Sigmoid colon (tissue), 7 donors: ENCODE measurements around the gene INCA1. TPM values are rescaled to one million over a fixed set of nuclear protein-coding genes. Genes with fewer than 3 reads are reported as not detected.

Experiments used
- DNase-seq: peaks from one replicate; pipeline ENCODE4 v3.0.0-alpha.2; 2019
- H3K27ac ChIP-seq, 4 donors: fragments of 200-600 bp; sonication (generic); one replicate each; pipeline ENCODE4 v1.5.1; 2016 to 2019; ENCODE audit warnings: mild to moderate bottlenecking in 1 of 4
- H3K27me3 ChIP-seq, 3 donors: fragments of 200-600 bp; sonication (generic); one replicate each; pipeline ENCODE4 v1.5.1; 2019; ENCODE audit warnings: mild to moderate bottlenecking in 1 of 3
- H3K36me3 ChIP-seq, 4 donors: fragments of 200-600 bp; sonication (generic); one replicate each; pipeline ENCODE4 v1.5.1; 2016 to 2019
- H3K4me1 ChIP-seq, 4 donors: fragments of 200-600 bp; sonication (generic); one replicate each; pipeline ENCODE4 v1.5.1; 2017 to 2019
- H3K4me3 ChIP-seq, 4 donors: fragments of 200-600 bp; sonication (generic); one replicate each; pipeline ENCODE4 v1.5.1; 2017 to 2019; ENCODE audit warnings: mild to moderate bottlenecking in 2 of 4, moderate library complexity in 1 of 4
- H3K9me3 ChIP-seq, 4 donors: fragments of 200-600 bp in 3 of 4; sonication (generic) in 3 of 4; one replicate each; pipeline versions ENCODE4 v1.5.1 to v1.6.1; 2013 to 2019
- CTCF ChIP-seq, 4 experiments: fragments of 450-650 bp in 3 of 4; fragments of 200-600 bp in 1 of 4; IDR thresholded peaks; one replicate each; pipeline ENCODE4 v1.5.1; 2016 to 2019; ENCODE audit warnings: antibody characterized with exemption in 4 of 4, mild to moderate bottlenecking in 3 of 4, moderate library complexity in 2 of 4
- EP300 ChIP-seq, 4 donors: sonication (generic); formaldehyde crosslinking; IDR thresholded peaks; one replicate each; pipeline ENCODE4 v1.6.1; 2017; ENCODE audit warnings: antibody characterized with exemption in 4 of 4
- POLR2A ChIP-seq, 2 donors: fragments of 450-650 bp; IDR thresholded peaks; one replicate each; pipeline ENCODE4 v1.6.1; 2016; ENCODE audit warnings: antibody characterized with exemption in 2 of 2, mild to moderate bottlenecking in 2 of 2, moderate library complexity in 2 of 2
- POLR2AphosphoS5 ChIP-seq, 4 donors: sonication (generic); formaldehyde crosslinking; IDR thresholded peaks; one replicate each; pipeline ENCODE4 v1.6.1; 2017; ENCODE audit warnings: antibody characterized with exemption in 4 of 4
- WGBS, 2 donors: extraction: QIAGEN DNeasy Blood & Tissue Kit; methylation state at CpG; one replicate each; pipeline ENCODE4 v1.1.7; 2013; 5-methylcytosine and 5-hydroxymethylcytosine counted together
- intact Hi-C: fragments of 100-400 bp; cut with DNase I; formaldehyde crosslinking; loops from one replicate; pipeline ENCODE4 v1.15.1; 2023
- polyA plus RNA-seq, 3 donors: library from polyadenylated mRNA; stranded (reverse); fragments of 200-250 nt; gene quantifications; one replicate each; pipeline ENCODE4 v1.2.3, GENCODE V29; 2013
- total RNA-seq, 4 donors: library from RNA; depleted of rRNA; stranded (reverse); fragments of >200 nt; gene quantifications; one replicate each; pipeline ENCODE4 v1.1.0, GENCODE V29; 2016
- donor health status: healthy with polysubstance abuse.
- donor health status: Bipolar disorder and iron deficiency.
- donor health status: healthy.

The INCA1 gene
- total and polyA plus RNA-seq, 7 donors = 0.36 to 3.6 (median 2.2) TPM

- Histone ChIP-seq H3K4me1 (peaks cover 0 to 56% (median 47%) of the 10 kb centered on the region in 4 donors), H3K27me3 (no peaks in the 10 kb centered on the region), H3K27ac (peak overlapping the region; percentile 98 to 100 (median 99)), H3K9me3 (no peaks in the 10 kb centered on the region), H3K4me3 (peak overlapping the region in 1 of 4 donors; percentile 96), H3K36me3 (peaks cover 16 to 48% (median 33%) of the 10 kb centered on the region in 4 donors)
- 44 to 59% methylated on average over 8 of the region's 8 CpGs for WGBS, 2 donors
- DNase-seq = no peak
- no peak for TF ChIP-seq EP300 (IDR thresholded peaks at IDR 0.05)
- no peak for TF ChIP-seq POLR2AphosphoS5 (IDR thresholded peaks at IDR 0.05)
- intact Hi-C loops = no loop called here
Measured at GRCh38 chr17:4944554-4945175, 52.7 kb downstream of the INCA1 start.

DNA sequence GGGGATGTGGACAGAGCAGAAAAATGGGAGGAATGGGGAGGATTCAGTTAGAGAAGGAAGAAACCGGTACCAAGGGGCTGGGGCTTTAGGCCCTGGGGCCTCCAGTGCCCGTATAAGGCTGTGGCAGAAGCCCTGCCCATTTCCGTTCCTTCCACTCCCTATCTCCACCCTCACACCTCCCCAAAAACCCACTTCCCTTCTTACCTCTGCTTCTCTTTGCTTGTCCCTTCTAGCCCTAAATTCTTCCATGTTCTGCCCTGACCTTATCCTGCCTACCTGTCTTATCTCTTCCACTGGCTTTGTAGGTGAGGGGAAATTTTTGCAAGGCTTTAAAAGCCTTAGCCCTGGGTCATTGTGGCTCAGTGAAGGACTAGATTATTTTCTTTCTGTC, 53.2 kb downstream of the INCA1 start:
- H3K27me3 ChIP-seq = no peaks in the 10 kb centered on the region
- H3K4me3 ChIP-seq = no peak overlapping the region
- intact Hi-C loops = no loop called here
- TF ChIP-seq EP300 (IDR thresholded peaks at IDR 0.05) (no peak), CTCF (IDR thresholded peaks at IDR 0.05) (no peak), POLR2AphosphoS5 (IDR thresholded peaks at IDR 0.05) (peak in 1 of 4 donors; percentile 34), POLR2A (IDR thresholded peaks at IDR 0.05) (no peak)
- H3K36me3 ChIP-seq = peaks cover 16 to 48% (median 33%) of the 10 kb centered on the region in 4 donors
- H3K9me3 ChIP-seq = no peaks in the 10 kb centered on the region
- H3K4me1 ChIP-seq = peaks cover 0 to 57% (median 48%) of the 10 kb centered on the region in 4 donors
- peak overlapping the region; percentile 98 to 100 (median 99) for H3K27ac ChIP-seq
- 15 to 48% methylated on average over 3 of the region's 3 CpGs for WGBS, 2 donors
- no peak for DNase-seq

DNA sequence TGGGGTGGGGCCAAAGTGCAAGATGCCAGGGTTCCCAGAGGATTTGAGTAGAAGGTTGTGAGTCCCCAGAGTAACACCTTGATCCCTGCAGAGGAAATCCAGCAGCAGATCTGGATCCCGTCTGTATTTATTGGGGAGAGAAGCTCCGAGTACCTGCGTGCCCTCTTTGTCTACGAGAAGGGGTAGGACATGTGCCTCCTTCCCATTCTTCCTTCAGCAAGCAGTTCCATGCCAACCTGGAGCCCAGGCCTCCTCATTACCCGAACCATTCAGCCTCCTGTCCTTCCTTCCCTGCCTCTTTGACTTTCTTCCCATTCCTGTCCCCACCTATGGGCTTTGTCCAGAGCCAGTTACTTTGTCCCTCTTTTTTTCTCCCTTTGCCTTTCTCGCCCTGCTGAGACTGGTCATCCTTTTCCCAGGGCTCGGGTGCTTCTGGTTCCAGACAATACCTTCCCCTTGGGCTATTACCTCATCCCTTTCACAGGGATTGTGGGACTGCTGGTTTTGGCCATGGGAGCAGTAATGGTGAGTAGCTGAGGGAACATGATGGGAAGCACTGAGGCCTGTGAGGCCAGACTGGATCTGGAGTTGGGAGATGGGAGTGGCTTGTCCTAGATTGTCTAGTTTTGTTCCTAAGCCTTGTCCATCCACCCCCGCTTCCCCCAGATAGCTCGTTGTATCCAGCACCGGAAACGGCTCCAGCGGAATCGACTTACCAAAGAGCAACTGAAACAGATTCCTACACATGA, 54.4 kb downstream of the INCA1 start:
- Histone ChIP-seq H3K27me3 (no peaks in the 10 kb centered on the region), H3K27ac (peak overlapping the region; percentile 17 to 100 (median 99)), H3K9me3 (no peaks in the 10 kb centered on the region), H3K36me3 (peaks cover 20 to 54% (median 36%) of the 10 kb centered on the region in 4 donors), H3K4me1 (peaks cover 0 to 69% (median 60%) of the 10 kb centered on the region in 4 donors), H3K4me3 (no peak overlapping the region)
- 80 to 85% methylated on average over 13 of the region's 13 CpGs for WGBS, 2 donors
- TF ChIP-seq CTCF (IDR thresholded peaks at IDR 0.05) (no peak), POLR2A (IDR thresholded peaks at IDR 0.05) (no peak), POLR2AphosphoS5 (IDR thresholded peaks at IDR 0.05) (no peak), EP300 (IDR thresholded peaks at IDR 0.05) (no peak)
- intact Hi-C loops = no loop called here
- DNase-seq = no peak

GRCh38 chr17:4941319-4941610, 56.1 kb downstream of the INCA1 start:
- Histone ChIP-seq H3K4me3 (peak overlapping the region; percentile 62 to 83 (median 73)), H3K27me3 (no peaks in the 10 kb centered on the region), H3K9me3 (no peaks in the 10 kb centered on the region), H3K27ac (peak overlapping the region; percentile 91 to 96 (median 94)), H3K36me3 (peaks cover 29 to 63% (median 47%) of the 10 kb centered on the region in 4 donors), H3K4me1 (peaks cover 0 to 70% (median 54%) of the 10 kb centered on the region in 4 donors)
- TF ChIP-seq CTCF (IDR thresholded peaks at IDR 0.05) (no peak), POLR2AphosphoS5 (IDR thresholded peaks at IDR 0.05) (no peak), EP300 (IDR thresholded peaks at IDR 0.05) (no peak), POLR2A (IDR thresholded peaks at IDR 0.05) (no peak)
- no peak for DNase-seq
- intact Hi-C loops = loop anchor here (2.0 kb wide), 2 partner anchors 26 to 32 kb away; partner anchors contain the start of gene SPAG7
- WGBS, 2 donors = 18 to 37% methylated on average over 4 of the region's 4 CpGs
